Neural cell (in vitro differentiated cells): ENCODE results near the gene GAPDH. TPM values are rescaled to one million over a fixed set of nuclear protein-coding genes. Genes with fewer than 3 reads are reported as not detected.
A peak's percentile ranks its signal among the peaks of the same experiment; 100 is the strongest.
"Not testable (repeated sequence)": the region's sequence is repeated elsewhere in the genome, so short reads cannot be mapped to it uniquely, and the experiment has no call there.

Experiments
- H2AFZ ChIP-seq: fragments of 200-600, 300-800 bp; sonication (generic), shearing (Covaris generic); 2 replicates; pipeline ENCODE4 v1.6.0; 2014; ENCODE audit warnings: low read depth, mild to moderate bottlenecking, antibody characterized with exemption, low read length, moderate library complexity
- H3F3A ChIP-seq: fragments of 200-600 bp; shearing (Covaris generic); 2 replicates; pipeline ENCODE4 v1.6.1; 2016; ENCODE audit warnings: mild to moderate bottlenecking, moderate library complexity, mixed read lengths, antibody characterized with exemption, low read length; ENCODE audit not compliant: insufficient read depth, poor library complexity, severe bottlenecking
- H3K27ac ChIP-seq: fragments of 200-600, 300-800 bp; sonication (generic), shearing (Covaris generic); 2 replicates; pipeline ENCODE4 v1.5.1; 2014; ENCODE audit warnings: mild to moderate bottlenecking, low read length, moderate library complexity
- H3K27me3 ChIP-seq: fragments of 300-800, 200-600 bp; sonication (generic), shearing (Covaris generic); 2 replicates; pipeline ENCODE4 v1.6.0; 2014; ENCODE audit warnings: mild to moderate bottlenecking, low read depth, low read length, moderate library complexity; ENCODE audit not compliant: insufficient read depth
- H3K36me3 ChIP-seq: fragments of 300-800, 200-600 bp; sonication (generic), shearing (Covaris generic); 2 replicates; pipeline ENCODE4 v1.5.1; 2014; ENCODE audit warnings: mild to moderate bottlenecking, antibody characterized with exemption, low read length, moderate library complexity; ENCODE audit not compliant: insufficient read depth
- H3K4me2 ChIP-seq: fragments of 300-800, 200-600 bp; sonication (generic), shearing (Covaris generic); 2 replicates; pipeline ENCODE4 v1.6.0; 2014; ENCODE audit warnings: mild to moderate bottlenecking, low read length
- H3K4me3 ChIP-seq: fragments of 300-800, 200-600 bp; sonication (generic), shearing (Covaris generic); 2 replicates; pipeline ENCODE4 v1.5.1; 2014; ENCODE audit warnings: mild to moderate bottlenecking, low read length, moderate library complexity
- H3K79me2 ChIP-seq: fragments of 200-600 bp; shearing (Covaris generic); replicated peaks from 2 replicates; pipeline ENCODE4 v1.6.0; 2014; ENCODE audit warnings: mild to moderate bottlenecking, low read length, moderate library complexity; ENCODE audit not compliant: insufficient read depth
- H3K9ac ChIP-seq: fragments of 300-800, 200-600 bp; sonication (generic), shearing (Covaris generic); 2 replicates; pipeline ENCODE4 v1.6.1; 2016; ENCODE audit warnings: mild to moderate bottlenecking, low read length, mixed read lengths
- H3K9me2 ChIP-seq: fragments of 200-600 bp; shearing (Covaris generic); 2 replicates; pipeline ENCODE4 v1.6.1; 2016; ENCODE audit warnings: mild to moderate bottlenecking, low read length, mixed read lengths; ENCODE audit not compliant: insufficient read depth
- H3K9me3 ChIP-seq: fragments of 200-600, 300-800 bp; sonication (generic), shearing (Covaris generic); 2 replicates; pipeline ENCODE4 v1.6.1; 2016; ENCODE audit warnings: mild to moderate bottlenecking, mixed run types, low read length, moderate library complexity, mixed read lengths
- H4K20me1 ChIP-seq: fragments of 200-600 bp; shearing (Covaris generic); 2 replicates; pipeline ENCODE4 v1.6.1; 2016; ENCODE audit warnings: mild to moderate bottlenecking, mixed run types; ENCODE audit not compliant: insufficient read depth
- CTCF ChIP-seq: fragments of 450-650 bp; IDR thresholded peaks from 2 replicates; pipeline ENCODE4 v1.5.1; 2014; ENCODE audit warnings: antibody characterized with exemption, mild to moderate bottlenecking, moderate library complexity; ENCODE audit not compliant: poor library complexity, severe bottlenecking
- EP300 ChIP-seq: fragments of 450-650 bp; conservative IDR thresholded peaks from 2 replicates; pipeline ENCODE4 v1.6.1; 2014; ENCODE audit warnings: antibody characterized with exemption, mild to moderate bottlenecking, moderate library complexity; ENCODE audit not compliant: poor library complexity, severe bottlenecking
- MXI1 ChIP-seq: fragments of 450-650 bp; conservative IDR thresholded peaks from 2 replicates; pipeline ENCODE4 v1.6.1; 2014; ENCODE audit warnings: antibody characterized with exemption, mild to moderate bottlenecking; ENCODE audit not compliant: poor library complexity, severe bottlenecking
- POLR2AphosphoS5 ChIP-seq: IDR thresholded peaks from 2 replicates; pipeline ENCODE4 v1.6.1; 2012
- REST ChIP-seq: IDR thresholded peaks from 2 replicates; pipeline ENCODE4 v1.6.1; 2012; ENCODE audit warnings: borderline replicate concordance
- SMC3 ChIP-seq: fragments of 450-650 bp; conservative IDR thresholded peaks from 2 replicates; pipeline ENCODE4 v1.6.1; 2014; ENCODE audit warnings: antibody characterized with exemption, mild to moderate bottlenecking, moderate library complexity; ENCODE audit not compliant: poor library complexity
- TAF1 ChIP-seq: IDR thresholded peaks from 2 replicates; pipeline ENCODE4 v1.6.1; 2012; ENCODE audit warnings: low read depth
- polyA plus RNA-seq: library from polyadenylated mRNA; depleted of rRNA; stranded (reverse); fragments of >200 nt; gene quantifications from 2 replicates; pipeline ENCODE4 v1.2.3, GENCODE V29; 2014

Gene GAPDH
- polyA plus RNA-seq, 1 donor from 2014 or later, result 1,673 TPM

GRCh38 chr12:6556496-6556817 lies 22.1 kb downstream of the GAPDH start:
- H3K9me2 ChIP-seq, H3K27me3 ChIP-seq, H3K9me3 ChIP-seq, H2AFZ ChIP-seq, H4K20me1 ChIP-seq, H3K4me2 ChIP-seq, H3K9ac ChIP-seq, H3K27ac ChIP-seq, H3K36me3 ChIP-seq, H3F3A ChIP-seq: not testable (repeated sequence)
- H3K79me2 ChIP-seq, result peaks cover 30% of the 10 kb centered on the region
- H3K4me3 ChIP-seq, result peak overlapping the region; percentile 91

- Histone ChIP-seq H3F3A (no peaks in the 10 kb centered on the region), H3K9me2 (no peaks in the 10 kb centered on the region), H3K4me2 (no peak overlapping the region), H3K4me3 (no peak overlapping the region), H3K79me2 (peaks cover 30% of the 10 kb centered on the region), H3K36me3 (no peaks in the 10 kb centered on the region), H3K9me3 (no peaks in the 10 kb centered on the region), H3K27ac (no peak overlapping the region), H3K27me3 (no peaks in the 10 kb centered on the region), H3K9ac (no peak overlapping the region), H2AFZ (no peak overlapping the region), H4K20me1 (peaks cover 5% of the 10 kb centered on the region)
- TF ChIP-seq EP300 (no peak), MXI1 (no peak), REST (no peak), TAF1 (no peak), SMC3 (no peak), POLR2AphosphoS5 (no peak)
These were observed 22.5 kb downstream of the GAPDH start for GRCh38 chr12:6556857-6557256.

- H3K36me3 ChIP-seq, H3K27ac ChIP-seq, H4K20me1 ChIP-seq: not testable (repeated sequence)
These were observed 23.9 kb downstream of the GAPDH start for GRCh38 chr12:6558014-6558760.

More at GRCh38 chr12:6558014-6558760, 23.9 kb downstream of the GAPDH start:
- peaks cover 18% of the 10 kb centered on the region for H3K79me2 ChIP-seq
- H3K9me2 ChIP-seq, H3K27me3 ChIP-seq, H2AFZ ChIP-seq, H3K4me2 ChIP-seq, H3F3A ChIP-seq, H3K4me3 ChIP-seq, H3K9me3 ChIP-seq, H3K9ac ChIP-seq: not testable (repeated sequence)
- peak; percentile 51 for TF ChIP-seq CTCF
